ENCODE results near the gene ULK1. TPM values are rescaled to one million over a fixed set of nuclear protein-coding genes. Genes with fewer than 3 reads are reported as not detected.

The ULK1 gene
- total RNA-seq, 4 donors from 2014 or later = 27.9 to 81.2 (median 48.6) TPM

DNA sequence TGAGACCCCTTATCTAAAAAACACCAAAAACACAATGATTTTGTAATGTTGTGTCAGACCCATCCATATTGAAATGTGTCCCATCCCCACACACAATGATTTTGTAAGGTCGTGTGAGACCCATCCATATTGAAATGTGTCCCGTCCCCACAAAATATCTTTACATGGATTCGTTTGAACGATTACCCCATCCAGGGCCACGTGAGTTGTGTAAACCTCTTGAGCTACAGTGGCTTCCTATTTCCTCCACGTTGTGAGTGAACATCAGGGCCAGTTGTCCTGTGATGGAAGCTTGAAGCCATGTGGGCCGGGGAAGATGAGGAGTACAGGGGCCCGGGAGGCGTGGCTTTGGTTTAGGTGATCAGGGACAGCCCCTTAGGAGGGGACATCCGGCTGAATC lies 27.0 kb upstream of the ULK1 start:
- H3K27me3 ChIP-seq = no peaks in the 10 kb centered on the region
- in situ Hi-C loops (cut with MboI; ENCODE audit: low sequenced_read_pairs in 4 of 4) = no loop called here
- no peak overlapping the region for H3K27ac ChIP-seq
- no peaks in the 10 kb centered on the region for H3K4me1 ChIP-seq
- no peak for DNase-seq
- no peaks in the 10 kb centered on the region for H3K9me3 ChIP-seq
- no peaks in the 10 kb centered on the region for H3K36me3 ChIP-seq
- TF ChIP-seq POLR2A (IDR thresholded peaks at IDR 0.05) = no peak
- TF ChIP-seq, protein P1, sequence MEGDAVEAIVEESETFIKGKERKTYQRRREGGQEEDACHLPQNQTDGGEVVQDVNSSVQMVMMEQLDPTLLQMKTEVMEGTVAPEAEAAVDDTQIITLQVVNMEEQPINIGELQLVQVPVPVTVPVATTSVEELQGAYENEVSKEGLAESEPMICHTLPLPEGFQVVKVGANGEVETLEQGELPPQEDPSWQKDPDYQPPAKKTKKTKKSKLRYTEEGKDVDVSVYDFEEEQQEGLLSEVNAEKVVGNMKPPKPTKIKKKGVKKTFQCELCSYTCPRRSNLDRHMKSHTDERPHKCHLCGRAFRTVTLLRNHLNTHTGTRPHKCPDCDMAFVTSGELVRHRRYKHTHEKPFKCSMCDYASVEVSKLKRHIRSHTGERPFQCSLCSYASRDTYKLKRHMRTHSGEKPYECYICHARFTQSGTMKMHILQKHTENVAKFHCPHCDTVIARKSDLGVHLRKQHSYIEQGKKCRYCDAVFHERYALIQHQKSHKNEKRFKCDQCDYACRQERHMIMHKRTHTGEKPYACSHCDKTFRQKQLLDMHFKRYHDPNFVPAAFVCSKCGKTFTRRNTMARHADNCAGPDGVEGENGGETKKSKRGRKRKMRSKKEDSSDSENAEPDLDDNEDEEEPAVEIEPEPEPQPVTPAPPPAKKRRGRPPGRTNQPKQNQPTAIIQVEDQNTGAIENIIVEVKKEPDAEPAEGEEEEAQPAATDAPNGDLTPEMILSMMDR (IDR thresholded peaks at IDR 0.05 in 4 of 5, conservative IDR thresholded peaks at IDR 0.05 in 1 of 5) = no peak
- intact Hi-C loops (cut with DNase I; ENCODE audit: low total_unique reads) = no loop called here
- ATAC-seq = no peak
- no peak overlapping the region for H3K4me3 ChIP-seq

DNA sequence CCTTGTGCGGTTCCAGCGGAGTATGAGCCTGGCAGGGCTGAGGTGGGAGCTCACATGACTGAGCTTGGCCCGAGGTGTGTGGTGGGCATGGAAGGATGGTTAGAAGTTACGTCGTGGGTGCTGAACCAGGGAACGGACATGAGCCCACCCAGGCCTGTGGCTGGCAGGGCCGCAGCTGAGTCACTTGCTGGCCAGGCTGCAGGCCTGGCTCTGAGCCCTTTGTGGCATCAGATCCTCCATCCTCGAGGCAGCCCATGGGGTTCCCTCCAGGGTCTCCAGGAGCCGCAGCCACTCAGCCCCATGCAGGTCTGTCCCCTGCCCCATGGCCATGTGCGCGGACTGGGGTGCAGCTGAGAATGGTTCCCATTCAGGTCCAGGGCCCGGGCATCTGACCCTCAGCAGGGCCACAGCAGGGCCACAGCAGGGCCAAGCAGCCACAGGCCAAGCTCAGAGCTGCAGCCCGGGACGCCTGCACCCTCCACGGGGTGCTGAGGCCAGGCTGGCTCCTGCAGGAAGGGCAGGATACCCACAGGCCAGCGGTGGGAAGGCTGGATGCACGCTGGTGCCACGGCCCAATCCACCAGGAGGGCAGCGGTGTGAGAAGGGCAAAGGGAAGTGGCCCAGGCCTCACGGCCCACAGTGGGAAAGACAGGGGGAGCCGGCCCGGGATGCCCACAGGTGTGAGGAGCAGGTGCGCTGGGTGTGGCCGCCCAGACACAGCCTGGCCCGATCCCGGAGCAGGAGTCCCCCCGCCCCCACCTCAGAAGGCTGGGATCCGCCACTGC lies 26.3 kb upstream of the ULK1 start:
- no peaks in the 10 kb centered on the region for H3K9me3 ChIP-seq
- no peak overlapping the region for H3K27ac ChIP-seq
- intact Hi-C loops (cut with DNase I; ENCODE audit: low total_unique reads) = no loop called here
- in situ Hi-C loops (cut with MboI; ENCODE audit: low sequenced_read_pairs in 4 of 4) = no loop called here
- ATAC-seq = no peak
- no peak for DNase-seq
- H3K4me3 ChIP-seq = no peak overlapping the region
- no peaks in the 10 kb centered on the region for H3K4me1 ChIP-seq
- H3K27me3 ChIP-seq = no peaks in the 10 kb centered on the region
- TF ChIP-seq, protein P1 (IDR thresholded peaks at IDR 0.05 in 4 of 5, conservative IDR thresholded peaks at IDR 0.05 in 1 of 5) = no peak
- TF ChIP-seq POLR2A (IDR thresholded peaks at IDR 0.05) = no peak
- H3K36me3 ChIP-seq = no peaks in the 10 kb centered on the region

DNA sequence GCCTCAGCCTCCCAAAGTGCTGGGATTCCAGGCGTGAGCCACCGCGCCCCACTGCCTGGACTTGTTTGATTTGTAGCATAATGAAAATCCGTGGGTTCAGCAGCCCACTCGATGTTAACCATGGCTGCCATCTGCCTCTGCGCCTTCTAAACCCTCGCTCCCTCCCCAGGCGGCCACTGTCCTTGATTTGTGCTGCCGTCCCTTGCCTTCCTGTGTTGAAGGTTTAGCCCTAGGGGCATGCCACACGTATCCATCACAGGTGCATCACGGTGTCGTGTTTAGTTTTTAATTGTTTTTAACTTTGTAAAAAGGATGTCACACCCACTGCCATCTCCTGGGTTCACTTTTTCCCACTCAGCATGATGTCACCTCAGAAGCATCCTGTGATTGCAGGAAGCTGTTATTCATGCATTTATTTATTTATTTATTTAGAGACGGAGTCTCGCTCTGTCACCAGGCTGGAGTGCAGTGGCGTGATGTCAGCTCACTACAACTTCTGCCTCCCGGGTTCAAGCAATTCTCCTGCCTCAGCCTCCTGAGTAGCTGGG lies 24.5 kb upstream of the ULK1 start:
- Histone ChIP-seq H3K36me3 (no peaks in the 10 kb centered on the region), H3K9me3 (no peaks in the 10 kb centered on the region), H3K27ac (no peak overlapping the region), H3K27me3 (no peaks in the 10 kb centered on the region), H3K4me1 (no peaks in the 10 kb centered on the region), H3K4me3 (no peak overlapping the region)
- DNase-seq (no peak), ATAC-seq (no peak)
- in situ Hi-C loops (cut with MboI; ENCODE audit: low sequenced_read_pairs in 4 of 4) = no loop called here
- TF ChIP-seq, protein P1 (IDR thresholded peaks at IDR 0.05 in 4 of 5, conservative IDR thresholded peaks at IDR 0.05 in 1 of 5) = no peak
- no peak for TF ChIP-seq POLR2A (IDR thresholded peaks at IDR 0.05)
- intact Hi-C loops (cut with DNase I; ENCODE audit: low total_unique reads) = no loop called here

DNA sequence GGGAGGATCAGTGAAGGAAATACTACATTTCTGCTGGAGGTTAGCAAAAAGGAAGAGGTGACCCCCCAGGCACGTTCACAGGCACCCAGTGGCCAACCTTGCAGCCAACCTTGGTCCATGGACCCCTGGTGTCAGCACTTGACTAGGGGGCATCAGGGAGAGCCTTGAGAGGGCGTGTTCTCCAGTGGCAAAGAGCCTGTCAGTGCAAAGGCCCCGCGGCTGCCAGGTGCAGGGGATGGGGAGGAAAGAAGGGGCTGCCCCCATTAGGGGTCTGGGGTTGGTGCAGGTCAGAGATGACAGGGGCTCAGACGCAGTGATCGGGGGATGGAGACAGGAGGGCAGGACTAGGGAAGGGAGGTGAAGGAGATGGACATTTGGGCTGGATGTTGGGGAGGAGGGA lies 22.7 kb upstream of the ULK1 start:
- no peaks in the 10 kb centered on the region for H3K27me3 ChIP-seq
- in situ Hi-C loops (cut with MboI; ENCODE audit: low sequenced_read_pairs in 4 of 4) (no loop called here), intact Hi-C loops (cut with DNase I; ENCODE audit: low total_unique reads) (no loop called here)
- no peak overlapping the region for H3K27ac ChIP-seq
- ATAC-seq (no peak), DNase-seq (no peak)
- no peaks in the 10 kb centered on the region for H3K36me3 ChIP-seq
- no peaks in the 10 kb centered on the region for H3K4me1 ChIP-seq
- TF ChIP-seq POLR2A (IDR thresholded peaks at IDR 0.05) = no peak
- TF ChIP-seq, protein P1 (IDR thresholded peaks at IDR 0.05 in 4 of 5, conservative IDR thresholded peaks at IDR 0.05 in 1 of 5) = no peak
- no peaks in the 10 kb centered on the region for H3K9me3 ChIP-seq
- no peak overlapping the region for H3K4me3 ChIP-seq
